GM19025 (cell line): ENCODE results near the gene COX8A.
"Not testable (repeated sequence)": the region's sequence is repeated elsewhere in the genome, so short reads cannot be mapped to it uniquely, and the experiment has no call there.

ENCODE experiments used
- ATAC-seq: cut with Tn5 transposase; IDR thresholded peaks from one replicate; pipeline ENCODE4 v1.9.1; 2021; ENCODE audit warnings: mild to moderate bottlenecking, low read depth, moderate library complexity; ENCODE audit not compliant: unreplicated experiment

The COX8A gene

DNA sequence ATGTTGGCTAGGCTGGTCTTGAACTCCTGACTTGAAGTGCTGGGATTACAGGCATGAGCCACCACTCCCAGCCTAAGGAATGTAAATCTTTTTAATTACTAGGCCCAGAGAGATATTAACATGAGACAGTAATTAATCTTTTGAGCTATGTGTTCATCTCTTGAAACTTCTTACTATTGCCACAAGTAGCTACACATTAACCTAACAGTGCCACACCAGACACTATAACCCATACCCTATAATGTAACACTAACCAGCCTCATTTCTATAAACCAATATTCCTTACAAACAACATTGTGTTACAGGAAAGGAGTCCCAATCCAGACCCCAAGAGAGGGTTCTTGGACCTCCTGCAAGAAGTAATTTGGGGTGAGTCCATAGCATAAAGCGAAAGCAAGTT lies 8.0 kb upstream of the COX8A start:
- no peak for ATAC-seq

DNA sequence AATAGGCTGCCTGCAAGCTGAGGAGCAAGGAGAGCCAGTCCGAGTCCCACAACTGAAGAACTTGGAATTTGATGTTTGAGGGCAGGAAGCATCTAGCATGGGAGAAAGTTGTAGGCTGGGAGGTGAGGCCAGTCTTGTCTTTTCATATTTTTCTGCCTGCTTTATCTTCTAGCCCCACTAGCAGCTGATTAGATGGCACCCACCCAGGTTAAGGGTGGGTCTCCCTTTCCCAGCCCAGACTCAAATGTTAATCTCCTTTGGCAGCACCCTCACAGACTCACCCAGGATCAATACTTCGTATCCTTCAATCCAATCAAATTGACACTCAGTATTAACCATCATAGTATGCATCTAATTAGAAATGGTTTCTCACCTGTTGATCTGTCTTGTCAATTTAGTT lies 5.0 kb upstream of the COX8A start:
- ATAC-seq = no peak

DNA sequence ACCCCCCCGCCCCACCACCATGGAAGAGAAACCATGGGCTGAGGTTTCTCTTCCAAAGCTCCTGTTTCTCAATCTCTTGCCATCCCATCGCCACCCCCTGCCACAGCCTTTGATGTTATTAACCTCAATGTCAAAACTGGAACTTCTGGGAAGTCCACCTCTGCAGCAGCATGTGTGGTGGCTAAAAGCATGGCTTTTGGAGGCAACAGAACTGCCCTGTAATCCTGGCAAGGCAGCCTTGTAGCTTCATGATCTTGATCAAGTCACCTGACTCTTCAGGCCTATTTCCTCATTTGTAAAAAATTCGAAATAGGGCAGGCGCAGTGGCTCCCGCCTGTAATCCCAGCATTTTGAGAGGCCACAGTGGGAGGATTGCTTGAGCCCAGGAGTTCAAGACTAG lies 3.5 kb upstream of the COX8A start:
- no peak for ATAC-seq

DNA sequence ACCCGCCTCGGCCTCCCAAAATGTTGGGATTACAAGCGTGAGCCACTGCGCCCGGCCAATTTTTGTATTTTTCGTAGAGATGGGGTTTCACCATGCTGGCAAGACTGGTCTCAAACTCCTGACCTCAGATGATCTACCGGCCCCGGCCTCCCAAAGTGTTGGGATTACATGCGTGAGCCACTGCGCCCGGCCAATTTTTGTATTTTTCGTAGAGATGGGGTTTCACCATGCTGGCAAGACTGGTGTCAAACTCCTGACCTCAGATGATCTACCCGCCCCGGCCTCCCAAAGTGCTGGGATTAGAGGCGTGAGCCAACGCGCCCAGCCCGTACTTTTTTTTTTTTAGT lies 535 bp upstream of the COX8A start:
- ATAC-seq = not testable (repeated sequence)

DNA sequence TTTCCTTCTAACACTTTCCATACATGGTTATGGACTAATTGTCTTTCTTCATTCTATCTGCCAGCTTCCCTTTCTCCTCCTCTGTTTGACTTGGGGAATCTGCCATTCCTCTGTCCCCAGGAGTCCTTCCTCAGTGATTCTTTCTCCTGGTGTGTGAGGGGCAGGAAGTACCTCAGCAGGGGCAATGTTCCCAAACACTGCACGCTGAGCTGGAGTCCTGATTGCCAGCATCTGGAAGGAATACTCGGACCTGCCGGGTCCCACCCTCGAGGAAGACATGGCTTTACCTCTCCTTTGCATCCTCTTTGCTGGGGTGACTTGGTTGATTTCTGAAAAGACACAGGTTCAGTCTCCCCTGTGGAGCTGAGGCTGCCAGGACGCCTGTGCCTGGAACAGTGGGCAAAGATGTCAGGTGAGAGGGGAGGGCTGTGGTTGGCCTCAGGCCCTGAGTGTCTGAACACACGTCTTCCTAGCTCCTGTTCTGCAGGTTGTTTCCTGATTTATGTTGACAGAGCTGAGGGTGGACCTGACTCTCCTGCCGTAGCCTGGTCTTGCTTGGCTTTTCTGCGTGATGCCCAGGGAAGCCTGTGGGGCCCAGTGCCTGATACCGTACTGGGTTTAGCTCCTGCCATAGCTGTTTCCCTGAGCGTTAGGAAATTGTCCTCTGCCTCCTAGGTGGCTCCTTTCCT lies 4.3 kb downstream of the COX8A start:
- no peak for ATAC-seq

DNA sequence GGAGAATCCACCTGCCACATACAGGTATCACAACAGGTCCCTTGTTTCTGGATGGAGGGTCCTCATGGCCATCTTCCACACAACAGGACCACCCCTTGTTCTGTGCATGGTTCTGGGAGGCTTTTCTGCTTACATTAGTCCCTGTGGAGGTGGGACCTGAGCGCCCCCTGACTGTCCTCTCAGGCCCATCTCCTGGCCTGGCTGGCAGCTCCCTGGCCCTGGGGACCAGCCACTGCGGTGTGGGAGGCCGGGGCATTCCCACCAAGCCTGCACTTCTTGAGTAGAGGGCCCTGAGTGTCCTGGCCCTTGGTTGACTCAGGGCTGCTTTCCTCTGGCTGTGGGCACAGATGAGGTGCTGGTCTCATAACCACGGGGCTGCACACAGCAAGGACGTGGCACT lies 5.0 kb downstream of the COX8A start:
- no peak for ATAC-seq

DNA sequence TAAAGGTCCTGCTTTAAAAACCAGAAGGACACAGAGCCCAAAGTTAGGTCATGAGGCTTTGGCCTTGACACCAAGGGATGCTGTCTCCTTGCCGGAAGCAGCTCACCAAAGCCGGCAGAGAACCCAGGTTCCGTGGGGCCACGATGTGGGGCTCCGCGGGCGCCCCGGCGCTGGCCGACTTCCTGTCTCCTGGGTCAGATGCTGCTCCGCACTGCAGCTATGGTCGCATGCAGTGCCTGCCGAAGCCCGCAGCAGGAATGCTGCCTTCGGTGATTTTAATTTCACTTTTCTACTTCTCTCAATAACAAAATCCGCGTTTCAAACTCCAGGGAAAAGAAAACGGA lies 11.4 kb downstream of the COX8A start:
- ATAC-seq = no peak

DNA sequence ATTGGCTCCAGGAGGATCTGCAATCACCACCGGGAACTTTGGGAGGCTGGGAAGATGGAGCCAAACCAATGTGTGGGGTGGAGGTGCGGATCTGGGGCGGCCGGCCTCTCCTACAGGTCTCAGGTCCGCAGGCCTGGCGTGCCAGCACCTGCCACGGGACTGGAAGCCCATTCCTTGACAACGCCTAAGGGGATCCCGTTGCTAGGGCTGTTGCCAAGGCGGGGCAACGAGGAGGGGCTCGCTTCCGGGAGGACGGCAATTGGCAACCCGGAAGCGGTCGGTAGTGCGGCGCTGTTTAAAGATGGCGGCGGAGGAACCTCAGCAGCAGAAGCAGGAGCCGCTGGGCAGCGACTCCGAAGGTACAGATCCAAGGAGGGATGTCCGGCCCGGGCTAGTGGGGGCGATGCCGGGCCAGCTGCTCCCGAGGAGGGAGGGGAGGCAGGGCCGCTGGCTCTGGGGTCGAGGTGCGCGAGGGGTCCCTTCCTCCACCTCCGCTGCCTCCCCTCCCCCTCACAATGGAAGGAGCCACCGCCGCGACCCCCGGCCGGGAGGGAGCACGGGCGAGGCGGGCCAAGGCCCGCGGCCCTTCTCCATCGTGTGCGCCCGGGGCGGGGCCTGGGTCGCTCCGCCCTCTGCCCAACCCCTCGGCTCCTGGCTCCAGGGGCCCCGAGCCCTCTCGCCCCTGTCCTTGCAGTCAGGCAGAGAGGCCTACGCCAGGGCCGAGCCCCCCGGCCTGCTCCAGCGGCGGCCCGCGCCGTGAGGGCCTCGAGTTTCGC lies 11.9 kb downstream of the COX8A start, which contains the start of gene OTUB1:
Gene OTUB1, plus strand, starts transcription at position 283 of the 776 bp plus-strand sequence. Its CDS starts 19 bp downstream, at position 302.
- peak; percentile 80 for ATAC-seq

DNA sequence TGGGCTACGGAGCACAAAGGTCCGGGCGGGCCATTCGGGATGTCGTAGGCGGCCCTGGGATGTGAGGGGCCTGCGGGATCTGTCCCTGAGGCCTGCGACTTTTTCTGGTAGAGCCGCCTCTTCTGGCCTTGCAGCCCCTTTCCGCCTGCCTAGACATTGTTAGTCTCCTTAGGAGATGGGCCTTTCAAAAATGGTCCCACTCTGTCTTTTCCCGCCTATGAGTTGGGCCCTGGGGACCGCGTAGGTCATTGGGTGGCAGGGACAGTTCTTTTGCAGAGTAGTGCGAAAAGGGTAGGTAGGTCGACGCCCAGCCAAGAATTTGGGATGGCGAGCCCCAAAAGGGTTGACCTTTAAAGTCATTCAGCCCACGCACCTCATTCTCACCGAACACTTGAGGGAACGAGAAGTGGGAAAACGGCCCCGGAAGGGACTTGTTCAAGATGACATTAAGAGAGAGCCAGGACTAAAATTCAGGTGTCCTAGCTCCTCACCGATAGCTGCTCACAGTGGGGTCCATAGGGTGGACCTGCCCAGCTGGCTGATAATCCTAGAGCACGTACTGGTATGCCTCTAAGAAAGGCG lies 12.6 kb downstream of the COX8A start:
- ATAC-seq = no peak

DNA sequence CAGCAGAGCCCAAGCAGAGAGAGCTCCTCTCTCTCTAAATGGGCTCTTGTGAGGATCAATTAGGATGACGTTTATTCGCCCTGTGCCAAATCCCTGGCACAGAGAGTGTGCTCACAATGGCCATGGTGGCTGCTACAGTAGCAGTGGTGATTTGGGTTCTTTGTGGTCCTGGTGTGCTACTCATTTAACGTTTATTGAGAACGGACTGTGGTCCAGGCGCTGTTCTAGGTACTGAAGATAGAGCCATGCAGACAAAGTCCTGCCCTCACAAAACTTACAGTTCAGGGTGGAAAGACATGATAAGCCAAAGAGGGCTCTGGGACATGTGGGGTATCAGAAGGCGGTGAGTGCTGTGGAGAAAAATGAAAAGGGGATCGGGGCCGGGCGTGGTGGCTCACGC lies 17.1 kb downstream of the COX8A start:
- ATAC-seq = no peak

DNA sequence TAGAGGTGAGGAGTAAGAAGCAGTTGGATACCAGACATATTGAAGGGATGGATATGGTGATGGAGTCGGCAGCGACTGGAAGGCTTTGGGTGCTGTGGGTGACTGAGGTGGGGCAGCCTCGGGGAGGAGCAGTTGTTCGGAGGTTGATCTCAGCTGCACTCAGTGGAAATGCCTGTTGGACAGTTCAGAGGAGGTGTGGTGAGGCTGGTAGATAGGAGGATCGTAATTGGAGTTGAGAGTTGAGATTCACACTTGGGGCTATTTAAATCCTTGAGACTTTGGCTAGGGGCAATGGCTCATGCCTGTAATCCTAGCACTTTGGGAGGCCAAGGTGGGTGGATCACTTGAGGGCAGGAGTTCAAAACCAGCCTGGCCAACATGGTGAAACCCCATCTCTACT lies 18.7 kb downstream of the COX8A start:
- ATAC-seq = no peak

DNA sequence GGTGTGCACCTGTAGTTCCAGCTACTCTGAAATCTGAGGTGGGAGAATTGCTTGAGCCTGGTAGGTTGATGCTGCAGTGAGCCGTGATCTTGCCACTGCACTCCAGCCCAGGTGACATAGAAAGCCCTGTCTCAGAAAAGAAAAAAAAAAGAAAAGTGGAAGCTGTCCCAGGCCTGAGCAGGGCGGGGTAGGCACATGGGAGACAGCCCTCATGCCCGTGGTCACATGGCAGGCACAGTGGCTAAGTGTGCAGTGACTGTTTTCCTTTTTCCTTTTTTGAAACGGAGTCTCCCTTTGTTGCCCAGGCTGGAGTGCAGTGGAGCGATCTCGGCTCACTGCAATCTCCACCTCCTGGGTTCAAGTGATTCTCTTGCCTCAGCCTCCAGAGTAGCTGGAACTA lies 19.6 kb downstream of the COX8A start:
- ATAC-seq = no peak

DNA sequence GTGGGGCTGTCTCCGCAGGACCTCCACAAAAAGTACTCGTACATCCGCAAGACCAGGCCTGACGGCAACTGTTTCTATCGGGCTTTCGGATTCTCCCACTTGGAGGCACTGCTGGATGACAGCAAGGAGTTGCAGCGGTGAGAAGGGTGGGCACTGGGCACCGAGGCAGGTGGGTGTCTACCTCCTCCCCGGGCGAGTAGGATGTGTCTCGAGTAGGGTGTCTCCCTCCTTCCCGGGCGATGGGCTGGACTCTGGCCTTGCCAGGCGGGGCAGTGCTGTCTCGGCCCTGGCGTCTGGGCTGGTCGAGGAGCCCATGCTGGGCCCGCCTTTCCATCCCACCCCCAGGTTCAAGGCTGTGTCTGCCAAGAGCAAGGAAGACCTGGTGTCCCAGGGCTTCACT lies 22.1 kb downstream of the COX8A start:
- ATAC-seq = no peak

DNA sequence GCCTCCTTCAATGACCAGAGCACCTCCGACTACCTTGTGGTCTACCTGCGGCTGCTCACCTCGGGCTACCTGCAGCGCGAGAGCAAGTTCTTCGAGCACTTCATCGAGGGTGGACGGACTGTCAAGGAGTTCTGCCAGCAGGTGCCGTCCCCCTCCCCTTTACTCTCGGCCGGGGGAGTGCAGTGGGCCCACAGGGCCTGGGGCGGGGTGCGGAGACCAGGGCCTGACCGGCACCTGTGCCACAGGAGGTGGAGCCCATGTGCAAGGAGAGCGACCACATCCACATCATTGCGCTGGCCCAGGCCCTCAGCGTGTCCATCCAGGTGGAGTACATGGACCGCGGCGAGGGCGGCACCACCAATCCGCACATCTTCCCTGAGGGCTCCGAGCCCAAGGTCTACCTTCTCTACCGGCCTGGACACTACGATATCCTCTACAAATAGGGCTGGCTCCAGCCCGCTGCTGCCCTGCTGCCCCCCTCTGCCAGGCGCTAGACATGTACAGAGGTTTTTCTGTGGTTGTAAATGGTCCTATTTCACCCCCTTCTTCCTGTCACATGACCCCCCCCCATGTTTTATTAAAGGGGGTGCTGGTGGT lies 22.8 kb downstream of the COX8A start:
- ATAC-seq = no peak

DNA sequence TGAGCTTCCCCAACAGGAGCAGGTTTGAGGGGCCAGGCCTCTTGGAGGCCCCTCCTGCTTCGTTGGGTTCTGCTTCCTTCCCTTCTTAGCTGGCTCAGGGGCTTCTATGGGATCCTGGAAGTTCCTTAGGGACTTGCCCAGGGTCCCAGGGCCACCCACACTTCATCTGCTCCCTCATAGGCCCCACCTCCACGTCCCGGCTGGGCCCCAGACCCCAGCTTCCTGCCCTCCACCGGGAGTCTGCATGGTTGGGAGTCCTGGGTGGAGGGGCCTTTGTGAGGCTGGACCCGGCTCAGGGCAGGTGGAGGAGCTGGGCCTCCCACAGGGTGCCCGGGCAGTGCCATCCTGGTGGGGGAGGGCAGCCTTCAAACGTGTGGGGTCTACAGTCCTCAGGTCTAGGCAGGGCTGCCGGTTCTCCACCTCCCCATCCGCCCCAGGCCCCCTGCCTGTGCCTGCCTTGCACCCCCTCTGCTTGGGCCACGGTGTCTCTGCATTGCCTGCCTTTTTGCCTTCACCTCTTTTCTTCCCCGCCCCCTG lies 23.4 kb downstream of the COX8A start:
- ATAC-seq = no peak

DNA sequence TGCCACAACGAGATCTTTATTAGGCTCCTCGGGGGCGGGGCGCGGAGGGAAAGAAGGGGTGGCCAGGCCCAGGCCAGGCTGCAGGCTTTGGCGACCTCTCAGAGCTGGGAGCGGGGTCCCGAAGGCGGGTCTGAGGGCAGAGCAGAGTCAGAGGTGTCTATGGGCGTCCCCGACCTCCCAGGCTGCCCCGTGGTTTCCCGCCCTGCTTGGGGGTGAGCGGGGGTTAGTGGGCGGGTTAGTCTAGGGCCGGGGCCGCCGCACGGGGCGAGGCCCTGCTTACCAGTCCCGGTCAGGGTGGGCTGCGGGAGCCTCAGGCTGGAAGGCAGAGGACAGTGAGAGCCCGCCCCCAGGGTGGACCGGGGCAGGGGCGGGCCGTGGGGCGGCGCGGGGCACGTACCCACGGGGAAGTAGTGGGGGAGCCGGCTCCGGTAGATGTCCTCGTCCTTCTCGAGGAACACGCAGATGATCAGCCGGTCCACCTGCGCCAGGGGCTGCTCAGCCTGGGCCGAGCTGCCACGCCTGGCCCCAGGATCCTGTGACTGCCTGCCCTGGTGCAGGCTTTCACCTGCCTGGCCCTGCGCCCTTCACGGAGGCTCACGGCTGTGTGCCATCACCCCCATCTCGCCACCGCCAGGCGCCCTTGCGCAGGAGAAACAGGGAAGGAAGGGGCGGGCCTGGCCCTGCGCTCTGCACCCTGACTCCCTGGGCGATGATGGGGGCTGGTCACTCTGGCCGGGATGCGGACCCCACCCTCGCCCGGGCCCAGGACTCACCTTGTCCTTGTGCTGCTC lies 24.3 kb downstream of the COX8A start:
- ATAC-seq = no peak

DNA sequence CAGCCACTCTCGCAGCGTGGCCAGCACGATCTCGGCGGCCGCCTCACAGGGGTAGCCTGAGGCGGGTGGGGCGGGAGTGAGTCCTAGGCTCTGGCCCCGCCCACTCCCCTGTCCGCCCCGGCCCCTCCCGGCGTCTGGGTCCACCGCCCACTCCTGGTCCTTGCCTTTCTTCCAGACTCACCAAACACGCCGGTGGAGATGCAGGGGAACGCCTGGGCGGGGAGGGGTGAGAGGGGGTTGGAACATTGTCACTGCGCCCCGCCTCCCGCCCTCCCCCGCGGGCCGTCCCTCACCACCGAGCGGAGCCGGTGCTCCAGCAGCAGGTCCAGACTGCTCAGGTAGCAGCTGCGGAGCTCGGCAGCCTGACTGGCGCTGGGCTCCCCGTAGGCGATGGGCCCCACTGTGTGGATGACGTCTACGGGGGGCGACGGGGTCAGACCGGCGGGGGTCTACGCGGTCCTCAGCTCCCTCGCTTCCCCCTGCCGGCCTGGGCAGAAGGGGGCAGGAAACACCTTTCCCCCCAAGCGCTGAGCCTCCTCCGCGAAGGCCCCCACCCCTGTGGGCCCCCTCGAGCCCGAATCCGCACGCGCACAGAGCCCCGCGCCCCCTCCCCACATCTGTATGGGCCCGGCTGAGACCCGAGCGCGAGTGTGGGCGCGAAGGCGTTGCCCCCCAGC lies 25.1 kb downstream of the COX8A start:
- no peak for ATAC-seq

DNA sequence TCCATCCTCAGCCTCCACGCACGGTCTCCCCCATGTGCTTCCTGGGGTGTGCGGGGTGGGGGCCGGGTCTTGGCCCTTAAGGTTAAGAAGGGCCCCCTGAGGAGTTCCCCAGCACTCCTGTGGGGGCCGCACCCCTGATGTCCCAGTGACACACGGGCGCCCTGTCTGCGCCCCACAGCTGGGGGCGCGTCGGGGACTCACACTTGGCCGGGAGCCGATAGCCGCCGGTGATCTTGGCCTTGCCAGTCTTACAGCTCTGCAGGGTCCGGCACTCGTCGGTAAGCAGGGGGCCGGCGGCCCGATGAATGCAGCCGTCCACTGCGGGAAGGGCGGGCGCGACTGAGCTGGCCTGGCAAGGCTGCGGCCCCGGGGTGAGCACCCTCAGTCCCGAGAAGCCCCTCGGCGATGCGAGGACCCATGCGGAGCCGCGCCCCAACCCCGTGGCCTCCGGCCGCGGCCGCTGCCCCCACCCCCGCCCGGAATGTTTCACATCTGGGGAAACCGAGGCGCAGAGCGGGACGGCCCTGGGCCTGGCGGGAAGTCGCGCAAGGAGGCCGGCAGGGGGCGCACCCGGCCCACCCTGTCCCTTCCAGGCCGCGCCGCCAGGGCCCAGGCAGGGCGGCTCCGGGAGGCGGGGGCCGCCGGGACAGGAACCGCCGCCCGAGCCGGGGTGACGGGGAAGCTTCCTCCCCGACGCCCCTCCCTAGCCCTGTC lies 25.8 kb downstream of the COX8A start:
- no peak for ATAC-seq

DNA sequence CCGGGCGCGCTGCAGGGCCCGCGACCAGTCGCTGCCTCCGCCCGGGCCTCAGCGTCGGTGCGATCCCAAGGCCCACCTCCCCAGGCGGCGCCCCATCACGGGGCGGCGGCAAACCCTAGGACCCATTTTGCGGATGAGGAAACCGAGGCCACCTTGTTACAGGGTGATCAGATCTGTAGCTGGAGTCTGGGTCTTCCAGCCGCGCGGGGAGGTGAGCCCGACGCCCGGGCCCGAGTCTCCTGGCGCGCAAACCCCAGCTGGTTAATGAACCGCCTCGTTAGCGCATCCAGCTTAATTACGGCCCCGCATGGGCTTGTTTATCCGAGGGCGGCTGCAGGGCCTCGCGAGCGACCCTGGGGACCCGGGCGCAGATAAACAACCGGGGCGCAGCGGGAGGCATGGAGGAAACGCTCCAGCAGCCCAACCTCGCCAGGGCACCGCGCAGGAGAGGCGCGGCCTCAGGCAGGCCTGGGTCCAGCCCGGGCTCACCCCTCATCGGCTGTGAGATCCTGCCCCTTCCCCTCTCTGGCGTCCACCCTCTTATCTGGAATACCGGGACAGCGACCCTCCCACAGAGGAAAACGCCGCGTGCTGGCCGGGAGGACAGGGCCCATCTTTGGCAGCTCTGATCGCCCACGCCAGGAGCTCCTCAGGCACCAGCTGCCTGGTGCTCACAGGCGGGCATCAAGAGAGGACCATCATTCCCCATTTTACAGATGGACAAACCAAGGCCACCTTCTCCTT lies 26.5 kb downstream of the COX8A start:
- ATAC-seq = no peak
